ENCODE data around the gene GOLGA8N.
"Not testable (repeated sequence)": the region's sequence is repeated elsewhere in the genome, so short reads cannot be mapped to it uniquely, and the experiment has no call there.

GOLGA8N gene

GRCh38 chr15:32593151-32593550, at the start of gene GOLGA8N:
Gene GOLGA8N, plus strand, starts transcription at chr15:32593456.
- H3K4me3 ChIP-seq (ENCODE audit: low read length); DNase-seq (ENCODE audit: low read depth): not testable (repeated sequence)

DNA sequence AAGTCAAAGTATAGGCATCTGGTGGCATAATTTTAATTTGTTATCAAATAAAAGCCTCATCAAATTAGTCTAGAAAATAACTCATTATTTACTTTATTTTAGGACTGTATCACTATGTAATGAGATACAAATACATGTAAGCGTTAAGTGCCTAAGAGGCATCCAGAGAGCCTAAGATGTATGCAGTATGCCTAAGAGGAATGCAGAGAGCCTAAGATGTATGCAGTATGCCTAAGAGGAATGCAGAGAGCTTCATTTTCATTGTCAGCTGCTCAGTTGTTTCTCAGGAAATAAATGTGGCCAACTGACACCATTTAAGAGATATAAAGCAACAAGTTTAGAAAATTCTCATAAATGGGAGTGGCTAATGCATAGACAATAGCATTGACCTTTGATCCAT, 49.8 kb upstream of the GOLGA8N start:
- not testable (repeated sequence) for H3K4me3 ChIP-seq (ENCODE audit: low read length); DNase-seq (ENCODE audit: low read depth)

DNA sequence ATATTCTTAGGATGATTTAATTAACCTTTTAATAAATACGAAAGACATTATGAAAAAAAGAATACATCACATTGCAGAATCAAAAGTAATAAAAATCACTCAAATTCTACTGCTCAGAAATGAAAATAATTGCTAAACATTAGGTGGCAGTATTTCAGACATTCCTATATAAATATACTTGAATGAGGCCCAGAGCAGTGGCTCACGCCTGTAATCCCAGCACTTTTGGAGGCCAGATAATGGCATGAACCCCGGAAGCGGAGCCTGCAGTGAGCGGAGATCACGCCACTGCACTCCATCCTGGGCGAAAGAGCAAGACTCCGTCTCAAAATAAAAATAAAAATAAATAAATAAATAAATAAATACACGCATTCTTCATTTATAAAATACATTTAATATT, 48.1 kb upstream of the GOLGA8N start:
- DNase-seq (ENCODE audit: low read depth); H3K4me3 ChIP-seq (ENCODE audit: low read length): not testable (repeated sequence)

GRCh38 chr15:32554587-32554986, 38.7 kb upstream of the GOLGA8N start:
- not testable (repeated sequence) for DNase-seq (ENCODE audit: low read depth); H3K4me3 ChIP-seq (ENCODE audit: low read length)

DNA sequence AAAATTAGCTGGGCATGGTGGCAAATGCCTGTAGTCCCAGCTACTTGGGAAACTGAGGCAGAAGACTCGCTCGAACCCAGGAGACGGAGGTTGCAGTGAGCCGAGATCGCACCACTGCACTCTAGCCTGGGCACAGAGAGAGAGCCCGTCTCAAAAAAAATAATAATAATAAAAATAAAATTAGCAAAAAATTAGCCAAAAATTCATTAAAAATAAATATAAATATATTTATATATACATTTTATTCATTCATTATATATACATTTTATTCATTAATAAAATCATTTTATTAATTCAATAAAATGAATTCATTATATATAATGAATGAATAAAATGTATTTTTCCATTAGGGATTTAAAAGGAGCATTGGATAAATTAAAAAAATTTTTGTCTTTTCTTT, 31.1 kb upstream of the GOLGA8N start:
- H3K4me3 ChIP-seq (ENCODE audit: low read length): not testable (repeated sequence)

DNA sequence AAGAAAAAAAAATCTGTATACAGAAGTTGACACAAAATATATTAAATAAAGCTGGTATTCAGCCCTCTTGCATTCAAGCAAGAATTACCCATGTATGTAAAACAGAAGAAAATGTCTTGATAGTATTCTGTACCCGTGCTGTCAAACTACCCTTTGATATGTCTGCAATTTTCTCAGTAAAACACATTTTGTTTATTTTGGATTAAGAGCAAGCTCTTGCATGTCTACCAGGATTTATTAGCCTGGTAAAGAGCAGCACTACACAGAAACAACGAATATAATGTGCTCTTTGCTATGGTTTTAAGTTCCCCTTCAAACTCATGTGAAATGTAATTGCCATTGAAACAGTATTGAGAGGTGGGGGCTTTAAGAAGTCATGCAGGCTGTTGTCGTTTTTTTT, 24.3 kb upstream of the GOLGA8N start:
- H3K4me3 ChIP-seq (ENCODE audit: low read length); DNase-seq (ENCODE audit: low read depth): not testable (repeated sequence)

More for the DNA sequence above, 31.1 kb upstream of the GOLGA8N start:
- not testable (repeated sequence) for DNase-seq (ENCODE audit: low read depth)

DNA sequence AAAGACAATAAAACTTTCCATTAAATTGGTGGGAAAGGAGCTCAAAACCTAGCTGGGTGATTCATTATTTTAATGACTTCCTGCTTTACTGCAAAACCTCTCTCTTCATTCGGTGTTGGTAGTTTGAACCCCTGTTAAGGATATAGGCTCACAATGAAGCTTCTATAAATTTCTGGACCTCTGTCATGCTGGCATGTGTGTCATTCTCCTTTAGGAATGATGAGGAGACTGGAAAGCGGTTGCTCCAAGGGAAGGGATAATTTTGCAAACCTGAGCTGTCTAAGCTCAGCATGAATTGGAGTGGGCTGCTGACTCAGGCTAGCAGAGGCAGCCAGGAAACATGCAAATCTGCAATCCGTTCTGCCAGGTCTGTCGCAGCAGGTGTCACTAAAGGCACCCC, 14.8 kb upstream of the GOLGA8N start:
- H3K4me3 ChIP-seq (ENCODE audit: low read length); DNase-seq (ENCODE audit: low read depth): not testable (repeated sequence)

DNA sequence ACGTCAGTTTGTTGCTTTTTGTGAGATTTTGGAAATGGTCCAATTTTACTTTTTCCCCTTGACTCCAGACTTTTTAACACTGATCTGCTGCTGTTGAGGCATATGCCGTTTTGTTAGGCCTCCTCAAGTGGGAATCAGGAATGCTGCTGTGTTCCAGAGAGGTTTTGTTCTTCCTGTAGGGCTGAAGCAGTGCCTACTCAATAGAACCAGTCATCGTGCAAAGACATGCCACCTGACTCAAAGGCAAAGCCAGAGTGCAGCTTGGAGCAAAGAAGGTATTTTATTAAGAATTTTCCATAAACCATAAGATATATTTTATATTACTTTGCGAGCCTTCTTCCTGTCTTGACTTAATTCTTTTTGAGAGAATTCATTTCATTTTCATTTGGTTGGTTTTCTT, 7.4 kb upstream of the GOLGA8N start:
- H3K4me3 ChIP-seq (ENCODE audit: low read length): not testable (repeated sequence)
- DNase-seq (ENCODE audit: low read depth): peak; percentile 39

DNA sequence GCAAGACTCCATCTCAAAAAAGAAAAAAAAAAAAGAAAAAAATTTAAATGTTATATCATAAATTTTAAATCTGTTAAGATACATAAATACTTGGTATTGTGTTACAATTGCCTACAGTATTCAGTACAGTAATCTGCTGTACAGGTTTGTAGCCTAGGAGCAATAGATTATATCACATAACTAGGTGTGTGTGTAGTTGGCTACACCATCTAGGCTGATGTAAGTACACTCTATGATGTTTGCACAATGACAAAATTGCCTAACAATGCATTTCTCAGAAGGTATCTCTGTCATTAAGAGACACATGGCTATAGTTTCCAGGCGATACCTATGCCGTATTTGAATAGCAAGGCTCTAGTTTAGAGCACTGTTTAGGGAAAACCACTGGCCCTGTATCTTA, 16.3 kb downstream of the GOLGA8N start:
- peak; percentile 20 for DNase-seq (ENCODE audit: low read depth)
- not testable (repeated sequence) for H3K4me3 ChIP-seq (ENCODE audit: low read length)

DNA sequence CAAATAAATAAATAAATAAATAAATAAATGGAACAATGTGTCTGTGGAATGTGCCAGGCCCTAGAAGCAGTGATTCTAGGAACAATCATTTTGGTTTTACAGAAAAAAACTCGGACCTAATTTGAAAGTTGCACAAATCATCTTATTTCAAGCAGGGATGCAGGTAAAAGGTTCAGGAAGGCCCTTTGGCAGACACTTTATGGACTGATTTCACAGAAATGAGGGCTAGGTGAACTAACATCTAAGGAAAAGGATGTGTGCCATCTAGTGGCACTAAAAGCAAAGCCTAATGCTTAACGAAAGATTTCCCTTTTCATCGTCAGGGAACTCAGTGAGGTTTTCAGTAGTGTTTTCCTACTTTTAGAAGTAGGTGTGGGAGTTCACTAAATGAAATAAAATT, 17.5 kb downstream of the GOLGA8N start:
- peak; percentile 50 for DNase-seq (ENCODE audit: low read depth)
- TF ChIP-seq, protein P1, sequence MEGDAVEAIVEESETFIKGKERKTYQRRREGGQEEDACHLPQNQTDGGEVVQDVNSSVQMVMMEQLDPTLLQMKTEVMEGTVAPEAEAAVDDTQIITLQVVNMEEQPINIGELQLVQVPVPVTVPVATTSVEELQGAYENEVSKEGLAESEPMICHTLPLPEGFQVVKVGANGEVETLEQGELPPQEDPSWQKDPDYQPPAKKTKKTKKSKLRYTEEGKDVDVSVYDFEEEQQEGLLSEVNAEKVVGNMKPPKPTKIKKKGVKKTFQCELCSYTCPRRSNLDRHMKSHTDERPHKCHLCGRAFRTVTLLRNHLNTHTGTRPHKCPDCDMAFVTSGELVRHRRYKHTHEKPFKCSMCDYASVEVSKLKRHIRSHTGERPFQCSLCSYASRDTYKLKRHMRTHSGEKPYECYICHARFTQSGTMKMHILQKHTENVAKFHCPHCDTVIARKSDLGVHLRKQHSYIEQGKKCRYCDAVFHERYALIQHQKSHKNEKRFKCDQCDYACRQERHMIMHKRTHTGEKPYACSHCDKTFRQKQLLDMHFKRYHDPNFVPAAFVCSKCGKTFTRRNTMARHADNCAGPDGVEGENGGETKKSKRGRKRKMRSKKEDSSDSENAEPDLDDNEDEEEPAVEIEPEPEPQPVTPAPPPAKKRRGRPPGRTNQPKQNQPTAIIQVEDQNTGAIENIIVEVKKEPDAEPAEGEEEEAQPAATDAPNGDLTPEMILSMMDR (IDR thresholded peaks at IDR 0.05; ENCODE audit: insufficient read depth, low read depth, low read length, missing control alignments): peak; percentile 22
- H3K4me3 ChIP-seq (ENCODE audit: low read length): not testable (repeated sequence)

GRCh38 chr15:32614712-32615050, 21.4 kb downstream of the GOLGA8N start:
- not testable (repeated sequence) for DNase-seq (ENCODE audit: low read depth)
- H3K4me3 ChIP-seq (ENCODE audit: low read length): peak overlapping the region; percentile 75

- H3K4me3 ChIP-seq (ENCODE audit: low read length): peak within 1 kb of the TSS; percentile 75
- peak; percentile 90 for DNase-seq (ENCODE audit: low read depth)
These were observed 22.0 kb downstream of the GOLGA8N start, which contains the start of gene ARHGAP11A for GRCh38 chr15:32615051-32615870. Gene ARHGAP11A, plus strand, starts transcription at chr15:32615504. Its CDS starts 708 bp downstream, at chr15:32616212.

- peak overlapping the region; percentile 75 for H3K4me3 ChIP-seq (ENCODE audit: low read length)
- DNase-seq (ENCODE audit: low read depth): peak; percentile 7
These were observed 22.7 kb downstream of the GOLGA8N start for GRCh38 chr15:32615871-32616426.

- TF ChIP-seq, protein P1 (IDR thresholded peaks at IDR 0.05; ENCODE audit: insufficient read depth, low read depth, low read length, missing control alignments): no peak
- H3K4me3 ChIP-seq (ENCODE audit: low read length): no peak overlapping the region
- DNase-seq (ENCODE audit: low read depth): no peak
These were observed 43.2 kb downstream of the GOLGA8N start for GRCh38 chr15:32636410-32636809.
